ENCODE data around the gene MCCC1.

Gene MCCC1

GRCh38 chr3:183046883-183047282, 52.4 kb downstream of the MCCC1 start:
- Mint-ChIP-seq H3K4me3 (no peak overlapping the region), H3K36me3 (ENCODE audit: low read depth) (peaks cover 87% of the 10 kb centered on the region), H3K9me3 (no peaks in the 10 kb centered on the region), H3K27me3 (no peaks in the 10 kb centered on the region), H3K4me1 (ENCODE audit: low read depth) (no peaks in the 10 kb centered on the region), H3K27ac (no peak overlapping the region)
- DNase-seq: no peak

GRCh38 chr3:183044547-183045229, 54.6 kb downstream of the MCCC1 start:
- Mint-ChIP-seq H3K9me3 (no peaks in the 10 kb centered on the region), H3K4me3 (no peak overlapping the region), H3K36me3 (ENCODE audit: low read depth) (peaks cover 86% of the 10 kb centered on the region), H3K27ac (peak overlapping the region; percentile 26), H3K27me3 (no peaks in the 10 kb centered on the region), H3K4me1 (ENCODE audit: low read depth) (no peaks in the 10 kb centered on the region)
- DNase-seq: no peak

DNA sequence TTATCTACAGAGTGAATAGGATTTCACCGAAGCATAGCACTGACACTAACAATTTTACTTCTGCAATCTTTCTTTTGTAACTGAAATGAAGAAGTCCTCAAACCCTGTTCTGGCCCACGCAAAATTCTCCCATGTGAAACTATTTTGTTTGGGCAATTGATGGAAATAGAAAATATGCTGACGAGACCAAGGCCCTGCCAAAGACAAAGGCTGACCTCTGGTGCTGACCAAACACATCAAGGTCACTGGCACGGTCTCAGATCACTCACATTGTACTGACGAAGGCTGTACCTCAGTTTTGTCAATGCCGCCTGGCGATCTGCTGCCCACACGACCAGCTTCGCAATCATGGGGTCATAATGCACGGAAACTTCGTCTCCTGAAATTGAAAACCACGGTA, 60.5 kb downstream of the MCCC1 start:
- H3K4me1 Mint-ChIP-seq (ENCODE audit: low read depth): no peaks in the 10 kb centered on the region
- H3K36me3 Mint-ChIP-seq (ENCODE audit: low read depth): peaks cover 82% of the 10 kb centered on the region
- DNase-seq: no peak
- H3K9me3 Mint-ChIP-seq: no peaks in the 10 kb centered on the region
- no peak overlapping the region for H3K4me3 Mint-ChIP-seq
- H3K27me3 Mint-ChIP-seq: no peaks in the 10 kb centered on the region
- no peak overlapping the region for H3K27ac Mint-ChIP-seq

- H3K4me3 Mint-ChIP-seq: no peak overlapping the region
- no peak for DNase-seq
- peaks cover 82% of the 10 kb centered on the region for H3K36me3 Mint-ChIP-seq (ENCODE audit: low read depth)
- no peaks in the 10 kb centered on the region for H3K9me3 Mint-ChIP-seq
- H3K27ac Mint-ChIP-seq: no peak overlapping the region
- no peaks in the 10 kb centered on the region for H3K4me1 Mint-ChIP-seq (ENCODE audit: low read depth)
- H3K27me3 Mint-ChIP-seq: no peaks in the 10 kb centered on the region
These were observed 61.1 kb downstream of the MCCC1 start for GRCh38 chr3:183038221-183038620.

GRCh38 chr3:183033746-183034145, 65.5 kb downstream of the MCCC1 start:
- no peaks in the 10 kb centered on the region for H3K27me3 Mint-ChIP-seq
- no peaks in the 10 kb centered on the region for H3K4me1 Mint-ChIP-seq (ENCODE audit: low read depth)
- no peak overlapping the region for H3K4me3 Mint-ChIP-seq
- no peak overlapping the region for H3K27ac Mint-ChIP-seq
- no peak for DNase-seq
- H3K36me3 Mint-ChIP-seq (ENCODE audit: low read depth): peaks cover 84% of the 10 kb centered on the region
- no peaks in the 10 kb centered on the region for H3K9me3 Mint-ChIP-seq

GRCh38 chr3:183032880-183033555, 66.3 kb downstream of the MCCC1 start:
- no peaks in the 10 kb centered on the region for H3K27me3 Mint-ChIP-seq
- no peak overlapping the region for H3K4me3 Mint-ChIP-seq
- H3K4me1 Mint-ChIP-seq (ENCODE audit: low read depth): no peaks in the 10 kb centered on the region
- DNase-seq: no peak
- H3K27ac Mint-ChIP-seq: no peak overlapping the region
- peaks cover 84% of the 10 kb centered on the region for H3K36me3 Mint-ChIP-seq (ENCODE audit: low read depth)
- no peaks in the 10 kb centered on the region for H3K9me3 Mint-ChIP-seq

DNA sequence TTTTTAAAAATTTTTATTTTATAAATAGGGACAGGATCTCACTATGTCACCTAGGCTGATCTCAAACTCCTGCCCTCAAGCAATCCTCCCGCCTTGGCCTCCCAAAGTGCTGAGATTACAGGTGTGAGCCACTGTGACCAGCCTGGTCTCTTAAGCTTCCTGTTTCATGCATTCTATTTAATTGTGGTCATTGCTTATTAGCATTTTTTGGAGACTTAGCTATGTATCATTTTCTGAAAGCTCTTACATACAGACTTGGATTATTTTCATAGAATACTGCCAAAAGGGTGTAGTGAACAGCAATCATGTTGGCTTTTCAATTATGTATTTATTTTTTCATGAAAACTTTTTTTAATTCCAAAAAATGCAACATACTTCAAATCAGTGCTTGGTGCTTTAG, 67.5 kb downstream of the MCCC1 start:
- Mint-ChIP-seq H3K9me3 (no peaks in the 10 kb centered on the region), H3K4me1 (ENCODE audit: low read depth) (no peaks in the 10 kb centered on the region), H3K36me3 (ENCODE audit: low read depth) (peaks cover 79% of the 10 kb centered on the region), H3K27me3 (no peaks in the 10 kb centered on the region), H3K27ac (no peak overlapping the region), H3K4me3 (no peak overlapping the region)
- no peak for DNase-seq

- Mint-ChIP-seq H3K27me3 (no peaks in the 10 kb centered on the region), H3K36me3 (ENCODE audit: low read depth) (peaks cover 70% of the 10 kb centered on the region), H3K27ac (no peak overlapping the region), H3K9me3 (no peaks in the 10 kb centered on the region), H3K4me1 (ENCODE audit: low read depth) (no peaks in the 10 kb centered on the region), H3K4me3 (no peak overlapping the region)
- DNase-seq: no peak
These were observed 70.9 kb downstream of the MCCC1 start for GRCh38 chr3:183028416-183028815.

DNA sequence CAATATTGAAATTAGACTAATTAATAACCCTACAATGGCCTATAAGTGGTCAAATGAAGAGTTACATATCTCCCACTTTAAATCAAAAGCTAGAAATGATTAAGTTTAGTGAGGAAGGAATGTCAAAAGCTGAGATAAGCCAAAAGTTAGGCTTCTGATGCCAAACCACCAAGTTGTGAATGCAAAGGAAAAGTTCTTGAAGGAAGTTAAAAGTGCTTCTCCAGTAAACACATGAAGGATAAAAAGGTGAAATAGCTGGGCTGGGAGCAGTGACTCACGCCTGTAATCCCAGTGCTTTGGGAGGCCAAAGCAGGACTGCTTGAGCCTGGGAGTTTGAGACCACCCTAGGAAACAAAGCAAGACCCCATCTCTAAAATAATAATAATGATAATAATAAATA, 72.0 kb downstream of the MCCC1 start:
- no peaks in the 10 kb centered on the region for H3K4me1 Mint-ChIP-seq (ENCODE audit: low read depth)
- no peak overlapping the region for H3K4me3 Mint-ChIP-seq
- no peaks in the 10 kb centered on the region for H3K27me3 Mint-ChIP-seq
- no peak overlapping the region for H3K27ac Mint-ChIP-seq
- no peaks in the 10 kb centered on the region for H3K9me3 Mint-ChIP-seq
- H3K36me3 Mint-ChIP-seq (ENCODE audit: low read depth): peaks cover 67% of the 10 kb centered on the region
- no peak for DNase-seq

DNA sequence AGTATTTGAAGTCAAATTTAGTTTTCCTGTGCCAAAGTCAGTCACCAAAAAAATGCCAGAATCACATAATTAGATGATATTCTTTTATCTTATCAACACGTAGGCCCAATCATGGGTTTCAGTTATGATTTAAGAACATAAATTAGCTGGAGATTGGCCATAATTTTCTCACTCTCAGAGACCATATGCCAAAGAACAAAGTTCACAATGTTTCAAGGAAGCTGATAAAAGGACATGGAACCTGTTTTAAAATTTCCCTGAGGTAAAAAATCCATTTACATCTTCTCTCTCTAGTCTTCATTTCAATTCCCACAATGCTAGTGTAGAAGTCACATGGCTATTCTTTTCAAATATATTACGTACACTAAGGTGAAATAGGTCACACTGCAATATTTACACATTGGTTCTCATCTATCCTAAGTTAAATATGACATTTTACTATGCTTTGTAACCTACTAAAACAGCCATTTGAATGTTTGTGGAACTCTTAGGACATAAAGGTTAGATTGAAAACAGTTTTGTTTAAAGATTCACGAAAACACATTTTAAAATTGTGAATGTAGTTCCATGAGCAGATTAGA, 76.3 kb downstream of the MCCC1 start:
- H3K36me3 Mint-ChIP-seq (ENCODE audit: low read depth): peaks cover 69% of the 10 kb centered on the region
- H3K4me1 Mint-ChIP-seq (ENCODE audit: low read depth): no peaks in the 10 kb centered on the region
- H3K9me3 Mint-ChIP-seq: no peaks in the 10 kb centered on the region
- H3K27me3 Mint-ChIP-seq: no peaks in the 10 kb centered on the region
- H3K27ac Mint-ChIP-seq: no peak overlapping the region
- no peak for DNase-seq
- no peak overlapping the region for H3K4me3 Mint-ChIP-seq

- no peak overlapping the region for H3K4me3 Mint-ChIP-seq
- H3K27me3 Mint-ChIP-seq: no peaks in the 10 kb centered on the region
- no peak for DNase-seq
- peaks cover 80% of the 10 kb centered on the region for H3K36me3 Mint-ChIP-seq (ENCODE audit: low read depth)
- no peaks in the 10 kb centered on the region for H3K9me3 Mint-ChIP-seq
- H3K4me1 Mint-ChIP-seq (ENCODE audit: low read depth): no peaks in the 10 kb centered on the region
- H3K27ac Mint-ChIP-seq: no peak overlapping the region
These were observed 80.7 kb downstream of the MCCC1 start for GRCh38 chr3:183018421-183019192.

- no peak for DNase-seq
- H3K9me3 Mint-ChIP-seq: no peaks in the 10 kb centered on the region
- H3K4me3 Mint-ChIP-seq: no peak overlapping the region
- H3K27ac Mint-ChIP-seq: no peak overlapping the region
- peaks cover 58% of the 10 kb centered on the region for H3K36me3 Mint-ChIP-seq (ENCODE audit: low read depth)
- no peaks in the 10 kb centered on the region for H3K27me3 Mint-ChIP-seq
- no peaks in the 10 kb centered on the region for H3K4me1 Mint-ChIP-seq (ENCODE audit: low read depth)
These were observed 84.1 kb downstream of the MCCC1 start for GRCh38 chr3:183015185-183015584.

DNA sequence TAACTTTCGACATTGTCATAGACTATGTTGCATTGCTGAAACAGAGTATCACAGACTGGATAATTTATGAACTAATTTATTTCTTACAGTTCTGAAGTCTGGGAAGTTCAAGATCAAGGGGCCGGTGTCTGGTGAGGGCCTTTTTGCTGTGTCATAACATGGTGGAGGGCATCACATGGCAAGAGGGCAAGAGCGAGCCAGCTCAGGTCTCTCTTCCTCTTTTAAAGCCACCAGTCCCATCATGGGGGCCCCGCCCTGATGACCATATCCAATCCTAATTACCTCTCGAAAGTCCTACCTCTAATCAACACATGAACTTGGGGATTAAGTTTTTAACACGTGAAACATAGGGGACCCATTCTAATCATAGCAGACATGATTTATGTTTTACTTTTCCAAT, 85.4 kb downstream of the MCCC1 start:
- DNase-seq: no peak
- H3K36me3 Mint-ChIP-seq (ENCODE audit: low read depth): peaks cover 44% of the 10 kb centered on the region

DNA sequence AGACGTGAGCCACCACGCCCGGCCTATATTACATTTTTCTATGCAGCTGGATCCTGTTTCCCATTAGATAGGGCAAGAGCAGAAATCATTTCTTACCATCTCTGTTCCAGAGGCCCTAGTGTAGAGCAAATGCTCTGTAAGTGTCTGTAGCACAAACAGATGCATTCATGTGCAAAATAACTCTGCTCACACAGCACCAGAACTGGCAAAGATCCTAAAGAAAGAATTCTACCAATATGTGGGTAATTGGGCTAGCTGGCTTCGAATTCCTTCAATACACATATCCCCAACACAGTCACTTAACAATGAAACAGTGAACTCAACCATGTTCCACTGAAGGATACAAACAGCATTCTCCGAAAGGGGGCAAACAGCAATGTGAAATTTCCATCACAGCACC, 86.2 kb downstream of the MCCC1 start:
- no peaks in the 10 kb centered on the region for H3K9me3 Mint-ChIP-seq
- H3K4me3 Mint-ChIP-seq: no peak overlapping the region
- H3K4me1 Mint-ChIP-seq (ENCODE audit: low read depth): no peaks in the 10 kb centered on the region
- peaks cover 39% of the 10 kb centered on the region for H3K36me3 Mint-ChIP-seq (ENCODE audit: low read depth)
- no peak for DNase-seq
- H3K27me3 Mint-ChIP-seq: no peaks in the 10 kb centered on the region
- no peak overlapping the region for H3K27ac Mint-ChIP-seq

More for the DNA sequence above, 85.4 kb downstream of the MCCC1 start:
- Mint-ChIP-seq H3K27ac (no peak overlapping the region), H3K4me1 (ENCODE audit: low read depth) (no peaks in the 10 kb centered on the region), H3K4me3 (no peak overlapping the region), H3K27me3 (no peaks in the 10 kb centered on the region), H3K9me3 (no peaks in the 10 kb centered on the region)

- H3K27me3 Mint-ChIP-seq: no peaks in the 10 kb centered on the region
- no peak overlapping the region for H3K4me3 Mint-ChIP-seq
- peaks cover 10% of the 10 kb centered on the region for H3K36me3 Mint-ChIP-seq (ENCODE audit: low read depth)
- no peaks in the 10 kb centered on the region for H3K4me1 Mint-ChIP-seq (ENCODE audit: low read depth)
- no peak for DNase-seq
- H3K9me3 Mint-ChIP-seq: no peaks in the 10 kb centered on the region
- H3K27ac Mint-ChIP-seq: no peak overlapping the region
These were observed 90.5 kb downstream of the MCCC1 start for GRCh38 chr3:183008800-183009199.

Data from activated T-cell treated with anti-CD3 and anti-CD28 coated beads, Interleukin-2, amount 50 U/mL, for 24 hours (primary cell).